HEK293T (cell line): ENCODE results near the gene EPOP.

Experiments
- ARNT ChIP-seq: fragments of 450-650 bp; IDR thresholded peaks from 2 replicates; pipeline ENCODE4 v1.6.1; 2017; ENCODE audit warnings: mild to moderate bottlenecking
- BHLHE40 ChIP-seq: fragments of 450-650 bp; IDR thresholded peaks from 2 replicates; pipeline ENCODE4 v1.6.1; 2016; ENCODE audit warnings: mild to moderate bottlenecking, moderate library complexity, borderline replicate concordance
- ELF4 ChIP-seq: fragments of 450-650 bp; IDR thresholded peaks from 2 replicates; pipeline ENCODE4 v1.6.1; 2017; ENCODE audit warnings: antibody characterized with exemption
- FOXA1 ChIP-seq: fragments of 450-650 bp; IDR thresholded peaks from 2 replicates; pipeline ENCODE4 v1.6.1; 2016; ENCODE audit warnings: mild to moderate bottlenecking
- FOXK2 ChIP-seq: fragments of 450-650 bp; IDR thresholded peaks from 2 replicates; pipeline ENCODE4 v1.6.1; 2016; ENCODE audit warnings: mild to moderate bottlenecking
- FOXM1 ChIP-seq: fragments of 450-650 bp; IDR thresholded peaks from 2 replicates; pipeline ENCODE4 v1.6.1; 2017; ENCODE audit warnings: mild to moderate bottlenecking, borderline replicate concordance
- NFRKB ChIP-seq: fragments of 450-650 bp; IDR thresholded peaks from 2 replicates; pipeline ENCODE4 v1.6.1; 2016; ENCODE audit warnings: mild to moderate bottlenecking, moderate library complexity
- PKNOX1 ChIP-seq: fragments of 450-650 bp; IDR thresholded peaks from 2 replicates; pipeline ENCODE4 v1.6.1; 2016
- SP1 ChIP-seq: fragments of 450-650 bp; IDR thresholded peaks from 2 replicates; pipeline ENCODE4 v1.6.1; 2017
- TARDBP ChIP-seq: fragments of 450-650 bp; IDR thresholded peaks from 2 replicates; pipeline ENCODE4 v1.6.1; 2016

- TF ChIP-seq FOXA1 (no peak), TARDBP (no peak), SP1 (no peak), BHLHE40 (no peak), PKNOX1 (no peak), FOXK2 (no peak), ARNT (no peak), ELF4 (no peak), FOXM1 (no peak), NFRKB (no peak)
These were observed 31.9 kb upstream of the EPOP start for GRCh38 chr17:38706505-38707216.
